HTERT RPE-1 (cell line): Measurements from ENCODE around the gene CWF19L1.
"Not testable (repeated sequence)": the region's sequence is repeated elsewhere in the genome, so short reads cannot be mapped to it uniquely, and the experiment has no call there.

ENCODE experiments used
- in situ Hi-C: fragments of 300-500 bp; cut with MboI; formaldehyde crosslinking; loops from 4 replicates; pipeline ENCODE4 v1.14.3; 2020; ENCODE audit warnings: low sequenced_read_pairs

The CWF19L1 gene

DNA sequence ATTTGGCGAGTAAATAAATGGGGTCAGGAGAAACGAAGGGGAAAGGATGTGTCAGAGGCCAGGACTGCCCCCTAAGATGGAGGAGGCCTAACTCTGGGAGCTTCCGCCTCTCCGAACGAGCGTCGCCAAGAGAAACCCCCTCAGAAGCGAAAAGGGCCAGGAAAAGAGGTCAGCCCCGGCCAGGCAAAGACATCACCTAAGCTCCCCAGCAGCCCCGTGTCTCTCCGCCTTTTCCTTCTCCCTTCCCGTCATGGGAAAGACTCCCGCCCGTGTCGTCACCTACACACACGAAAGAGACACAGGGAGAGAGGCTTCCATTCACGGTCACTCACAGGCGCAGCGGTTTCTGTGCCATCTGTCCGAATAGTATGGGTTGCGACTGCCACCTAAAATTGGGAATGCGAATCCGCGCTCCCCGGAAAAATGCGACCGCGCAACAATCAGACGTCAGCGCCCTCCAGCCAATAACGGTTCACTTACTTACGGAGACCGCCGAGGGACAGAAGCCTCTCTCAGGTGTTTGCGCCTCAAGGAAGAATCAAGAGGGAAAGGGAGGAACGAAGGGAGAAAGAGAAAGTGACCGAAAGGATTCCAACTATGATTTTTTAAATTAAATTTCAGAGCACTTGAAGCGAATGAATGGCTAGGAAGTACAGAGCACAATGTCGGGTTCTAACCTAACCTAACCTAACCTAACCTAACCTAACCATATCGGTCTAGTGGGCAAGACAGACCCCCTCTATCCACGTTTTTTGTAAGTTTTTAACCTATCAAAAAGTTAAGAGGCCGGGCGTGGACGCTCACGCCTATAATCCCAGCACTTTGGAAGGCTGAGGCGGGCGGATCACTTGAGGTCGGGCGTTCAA lies at the start of gene CWF19L1:
CWF19L1 (minus strand) TSS at position 400 of the 866 bp plus-strand sequence; CDS start at position 355, 45 bp downstream.
- in situ Hi-C loops = no loop called here

- in situ Hi-C loops = no loop called here
These were observed 48.2 kb upstream of the CWF19L1 start for GRCh38 chr10:100315615-100316014.

DNA sequence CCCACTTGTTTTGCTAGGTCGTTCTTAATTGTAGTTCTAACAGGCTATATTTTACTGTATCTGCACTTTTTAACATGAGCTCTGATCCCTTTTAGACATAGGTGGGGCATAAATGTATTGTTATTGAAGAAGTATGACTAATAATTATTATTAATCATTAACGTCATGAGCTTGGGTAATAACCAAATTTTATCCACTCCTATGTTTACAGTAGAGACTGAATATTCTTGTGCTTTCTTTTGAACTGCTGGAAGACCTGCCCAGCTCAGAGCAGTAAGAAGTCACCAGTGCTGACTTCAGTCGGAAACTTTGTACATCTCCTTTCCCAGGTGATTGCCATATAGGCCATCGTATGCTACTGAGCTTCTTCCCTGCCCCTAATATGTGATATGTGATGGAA lies 43.9 kb upstream of the CWF19L1 start:
- in situ Hi-C loops = no loop called here

GRCh38 chr10:100307684-100308083 lies 40.2 kb upstream of the CWF19L1 start:
- in situ Hi-C loops = no loop called here

- in situ Hi-C loops = no loop called here
These were observed 39.4 kb upstream of the CWF19L1 start for GRCh38 chr10:100306861-100307260.

GRCh38 chr10:100304414-100304813 lies 37.0 kb upstream of the CWF19L1 start:
- in situ Hi-C loops = no loop called here

DNA sequence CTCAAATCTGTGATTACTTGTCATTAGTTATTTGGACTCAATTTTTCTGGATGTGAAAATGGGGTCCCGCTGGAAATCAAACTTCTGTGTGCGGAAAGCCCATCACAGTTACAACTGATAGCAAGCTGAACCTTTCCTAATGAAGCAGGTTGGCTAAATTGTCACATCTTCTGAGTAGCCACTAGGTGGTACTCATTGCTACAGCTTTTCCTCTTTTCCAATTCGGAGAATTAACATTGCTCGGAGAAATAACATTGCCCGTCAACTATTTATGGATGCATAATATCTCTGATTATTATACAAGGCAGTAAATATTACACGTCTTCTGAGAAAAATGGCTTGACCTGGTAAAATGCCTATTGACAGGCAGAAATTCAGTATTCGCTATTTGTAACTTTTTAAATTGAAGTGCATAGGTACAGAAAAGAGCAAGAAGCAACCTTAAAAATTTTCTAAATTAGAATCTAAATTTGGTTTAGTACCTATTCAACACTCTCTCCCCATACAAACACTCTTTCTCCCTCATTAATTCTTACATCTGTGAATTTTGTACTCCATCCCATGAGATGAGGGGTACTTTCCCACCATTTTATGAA lies 36.4 kb upstream of the CWF19L1 start:
- in situ Hi-C loops = no loop called here

DNA sequence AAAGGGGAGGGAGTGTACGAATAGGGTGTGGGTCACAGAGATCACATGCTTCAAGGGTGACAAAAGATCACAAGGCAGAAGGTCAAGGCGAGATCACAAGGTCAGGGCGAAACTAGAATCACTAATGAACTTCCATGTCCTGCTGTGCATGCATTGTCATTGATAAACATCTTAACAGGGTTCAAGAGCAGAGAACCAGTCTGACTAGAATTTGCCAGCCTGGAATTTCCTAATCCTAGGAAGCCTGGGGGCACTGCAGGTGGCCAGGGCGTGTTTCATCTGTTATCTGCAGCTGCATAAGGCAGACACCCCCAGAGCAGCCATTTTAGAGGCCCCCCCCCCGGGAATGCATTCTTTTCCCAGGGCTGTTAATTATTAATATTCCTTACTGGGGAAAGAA lies 33.7 kb upstream of the CWF19L1 start:
- in situ Hi-C loops = not testable (repeated sequence)

DNA sequence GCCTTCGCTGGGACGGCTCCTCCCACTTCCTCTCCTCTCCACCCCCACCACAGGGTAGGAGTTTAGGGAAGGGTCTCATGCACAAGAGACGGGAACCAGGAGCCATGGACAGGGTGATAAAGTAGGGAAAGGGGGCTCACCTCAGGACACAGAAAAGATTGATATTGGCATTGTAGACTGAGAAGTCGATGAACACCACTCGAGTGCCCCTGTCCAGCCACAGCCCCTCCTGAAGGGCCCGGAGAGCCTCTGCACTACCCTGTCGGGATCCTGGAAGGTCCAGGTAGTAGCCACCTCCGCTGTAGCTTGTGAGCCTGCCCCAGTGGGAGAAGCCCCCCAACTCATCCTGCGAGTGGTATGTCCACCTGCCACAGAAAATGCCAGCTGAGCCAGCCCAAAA lies 29.8 kb upstream of the CWF19L1 start:
- in situ Hi-C loops = no loop called here

GRCh38 chr10:100293066-100293465 lies 25.6 kb upstream of the CWF19L1 start:
- in situ Hi-C loops = no loop called here

DNA sequence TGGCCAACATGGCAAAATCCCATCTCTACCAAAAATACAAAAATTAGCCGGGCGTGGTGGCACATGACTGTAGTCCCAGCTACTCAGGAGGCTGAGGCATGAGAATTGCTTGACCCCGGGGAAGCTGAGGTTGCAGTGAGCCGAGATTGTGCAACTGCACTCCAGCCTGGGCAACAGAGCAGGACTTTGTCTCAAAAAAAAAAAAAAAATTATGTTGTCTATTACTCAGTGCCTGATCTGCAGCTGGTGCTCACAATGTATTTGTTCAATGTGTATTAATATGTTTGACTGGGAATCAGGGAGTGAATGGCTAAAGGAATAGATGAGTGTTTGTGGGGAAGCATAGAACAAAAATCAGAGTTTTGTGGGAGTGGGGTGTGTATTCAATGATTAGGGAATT lies 24.9 kb upstream of the CWF19L1 start:
- in situ Hi-C loops = not testable (repeated sequence)

DNA sequence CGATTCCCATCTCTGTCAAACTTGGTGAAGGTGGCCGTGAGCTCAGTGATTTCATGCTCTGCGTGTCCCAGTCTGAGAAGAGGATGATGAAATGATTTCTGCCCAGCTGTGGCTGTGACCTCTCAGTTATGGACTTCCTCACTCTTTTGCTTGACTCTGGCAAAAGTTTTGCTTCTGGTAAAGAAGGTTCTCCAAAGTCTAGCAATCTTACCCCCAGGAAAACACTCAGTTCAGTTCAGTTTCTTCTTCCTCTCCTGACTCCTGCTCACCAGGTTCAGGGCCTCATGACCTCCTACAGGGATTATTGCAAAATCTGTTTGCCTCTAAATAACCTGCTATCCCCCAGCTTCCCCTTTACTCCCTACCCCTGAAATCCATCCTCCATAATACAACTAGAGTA lies 23.9 kb upstream of the CWF19L1 start:
- in situ Hi-C loops = no loop called here

DNA sequence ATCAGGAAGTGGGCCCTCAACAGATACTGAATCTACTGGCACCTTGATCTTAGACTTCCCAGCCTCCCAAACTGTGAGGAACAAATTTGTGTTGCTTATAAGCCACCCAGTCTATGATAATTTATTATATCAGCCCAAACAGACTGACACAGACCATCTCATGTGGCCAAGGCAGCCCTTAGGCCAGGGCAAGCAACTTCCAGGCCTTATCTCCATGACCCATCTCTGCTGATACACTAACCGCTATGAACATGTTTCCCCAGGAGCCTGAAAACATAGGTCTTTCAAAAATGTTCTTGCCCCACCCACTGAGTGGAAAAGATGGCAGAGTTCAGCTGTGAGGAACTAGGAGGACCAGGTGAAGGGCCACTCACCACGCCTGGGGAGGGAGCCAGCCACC lies 22.2 kb upstream of the CWF19L1 start:
- in situ Hi-C loops = no loop called here

GRCh38 chr10:100288196-100288595 lies 20.8 kb upstream of the CWF19L1 start:
- in situ Hi-C loops = no loop called here

DNA sequence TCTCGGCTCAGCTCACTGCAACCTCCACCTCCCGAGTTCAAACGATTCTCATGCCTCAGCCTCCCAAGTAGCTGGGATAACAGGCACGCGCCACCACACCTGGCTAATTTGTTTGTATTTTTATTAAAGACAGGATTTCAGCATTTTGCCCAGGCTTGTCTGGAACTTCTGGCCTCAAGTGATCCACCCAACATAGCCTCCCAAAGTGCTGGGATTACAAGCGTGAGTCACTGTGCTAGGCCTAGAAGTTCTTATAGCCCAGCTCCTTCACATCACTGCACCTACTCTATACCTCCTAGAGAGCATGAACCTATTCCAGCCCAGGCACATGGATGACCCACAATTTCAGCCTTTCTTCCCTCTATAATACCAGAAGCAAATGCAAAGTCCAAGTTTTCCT lies 20.3 kb upstream of the CWF19L1 start:
- in situ Hi-C loops = no loop called here

DNA sequence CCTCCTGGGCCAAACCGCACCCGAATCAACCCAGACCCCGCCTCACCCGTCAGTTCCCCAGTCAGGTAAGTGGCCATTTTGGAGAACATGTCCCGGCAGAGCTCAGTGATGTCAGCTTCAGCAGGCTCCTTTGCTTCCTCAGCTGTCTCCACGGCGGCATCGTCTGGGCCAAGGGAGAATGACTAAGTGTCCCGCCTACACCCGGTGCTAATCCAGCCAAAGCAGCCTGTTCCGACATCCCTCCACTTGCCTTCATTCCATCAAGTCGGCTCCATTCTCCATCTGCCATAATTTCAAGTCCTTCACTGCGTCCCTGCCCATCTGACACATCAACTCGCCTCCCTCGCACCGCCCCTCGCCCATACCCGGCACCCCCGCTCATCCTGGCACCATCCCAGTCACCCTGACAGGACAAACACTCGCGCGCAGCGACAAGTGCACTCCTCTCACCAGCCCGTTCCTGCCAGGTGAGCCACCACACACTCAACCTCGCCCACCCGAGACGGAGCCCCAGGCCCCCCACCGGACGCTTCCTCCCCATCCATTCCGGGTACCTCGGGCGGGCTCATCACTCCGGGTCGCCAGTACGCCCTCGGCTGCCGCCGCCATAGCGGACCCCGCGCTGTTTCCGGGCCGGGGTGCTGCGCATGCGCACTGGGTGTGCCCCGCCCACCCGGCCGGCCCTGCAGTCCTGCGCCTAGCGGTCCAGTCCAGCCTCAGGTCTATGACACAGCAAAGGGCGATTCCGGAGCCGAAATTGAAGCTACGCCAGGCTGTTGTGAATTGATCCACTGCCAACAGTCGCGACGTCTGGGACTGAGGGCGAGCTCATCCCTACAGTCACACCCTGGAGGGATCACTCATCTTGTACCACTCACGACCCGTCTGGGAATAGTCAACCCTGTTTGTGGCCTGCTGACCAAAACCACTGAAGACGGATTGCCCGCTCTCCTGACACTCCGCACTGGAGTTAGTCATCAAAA lies 18.9 kb upstream of the CWF19L1 start, which contains the start of gene BLOC1S2:
BLOC1S2 (minus strand) TSS at position 630 of the 983 bp plus-strand sequence; CDS start at position 609, 21 bp downstream.
- in situ Hi-C loops = no loop called here

DNA sequence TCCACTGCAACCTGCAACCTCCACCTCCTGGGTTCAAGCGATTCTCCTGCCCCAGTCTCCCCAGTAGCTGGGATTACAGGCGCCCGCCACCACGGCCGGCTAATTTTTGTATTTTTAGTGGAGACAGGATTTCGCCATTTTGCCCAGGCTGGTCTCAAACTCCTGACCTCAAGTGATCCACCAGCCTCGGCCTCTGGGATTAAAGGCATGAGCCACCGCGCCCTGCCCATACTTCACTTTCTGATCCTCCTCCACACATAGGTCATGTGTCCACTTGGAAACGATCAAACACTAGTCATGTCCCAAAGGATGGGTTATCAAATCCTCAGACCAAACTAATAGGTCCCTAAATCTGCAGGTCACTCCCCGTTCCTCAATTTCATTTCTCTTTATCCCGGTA lies 17.9 kb upstream of the CWF19L1 start:
- in situ Hi-C loops = not testable (repeated sequence)

GRCh38 chr10:100282907-100283306 lies 15.5 kb upstream of the CWF19L1 start:
- in situ Hi-C loops = no loop called here

- in situ Hi-C loops = not testable (repeated sequence)
These were observed 9.5 kb upstream of the CWF19L1 start for GRCh38 chr10:100276971-100277370.

- in situ Hi-C loops = no loop called here
These were observed 1.5 kb downstream of the CWF19L1 start for GRCh38 chr10:100265821-100266485.

- in situ Hi-C loops = no loop called here
These were observed 13.2 kb downstream of the CWF19L1 start for GRCh38 chr10:100254191-100254590.
